Placental pericyte (primary cell): ENCODE results near the gene EGR4. TPM values are rescaled to one million over a fixed set of nuclear protein-coding genes. Genes with fewer than 3 reads are reported as not detected.

Experiments used
- small RNA-seq: library from RNA; depleted of rRNA; stranded (forward); fragments of <200 nt; gene quantifications from one replicate; pipeline ENCODE3, GENCODE V24; 2012; ENCODE audit warnings: low replicate concordance
- total RNA-seq: library from RNA; depleted of rRNA; stranded (reverse); fragments of >200 nt; gene quantifications from 2 replicates; pipeline ENCODE4 v1.2.3, GENCODE V29; 2012

The EGR4 gene
- total RNA-seq: not detected in 2 replicates

GRCh38 chr2:73293534-73294171 lies at the start of gene EGR4:
TSS of gene EGR4 (minus strand) at chr2:73293548. CDS start at chr2:73293317, 231 bp downstream.

GRCh38 chr2:73284296-73285158 lies 8.8 kb downstream of the EGR4 start, which contains the start of gene FBXO41:
TSS of gene FBXO41 (minus strand) at chr2:73284478. CDS start at chr2:73269630, 14,848 bp downstream.

Small RNA genes within 50 kb of the gene (small RNA-seq; reads per million reads assigned to genes)
- gene RNU6-111P: not detected

Other genes starting within 250 kb of the EGR4 start
- gene SFXN5, start 221.8 kb downstream of the EGR4 start, total RNA-seq: 9.6 and 18.8 TPM in 2 replicates
- gene RAB11FIP5, start 180.6 kb downstream of the EGR4 start, total RNA-seq: 25.6 and 51.0 TPM in 2 replicates
- not detected in 2 replicates for gene NOTO, start 91.0 kb downstream of the EGR4 start, total RNA-seq
- 24.3 and 29.5 TPM in 2 replicates for gene SMYD5, start 79.3 kb downstream of the EGR4 start, total RNA-seq
- gene PRADC1, start 60.3 kb downstream of the EGR4 start, total RNA-seq: 5.9 and 30.2 TPM in 2 replicates
- 221 and 323 TPM in 2 replicates for gene CCT7, start 59.2 kb downstream of the EGR4 start, total RNA-seq
- gene FBXO41, start 9.1 kb downstream of the EGR4 start, total RNA-seq: 1.4 and 1.5 TPM in 2 replicates
- 12.0 and 30.2 TPM in 2 replicates for gene ALMS1, start 92.3 kb upstream of the EGR4 start, total RNA-seq